SH-SY5Y (cell line): Measurements from ENCODE around the gene CCSER1.

ENCODE experiments used
- GATA2 ChIP-seq: IDR thresholded peaks from 2 replicates; pipeline ENCODE4 v1.6.1; 2011; ENCODE audit warnings: mild to moderate bottlenecking, low read depth, low read length
- GATA3 ChIP-seq: IDR thresholded peaks from 2 replicates; pipeline ENCODE4 v1.6.1; 2011; ENCODE audit warnings: low read depth, mild to moderate bottlenecking, low read length, moderate library complexity

DNA sequence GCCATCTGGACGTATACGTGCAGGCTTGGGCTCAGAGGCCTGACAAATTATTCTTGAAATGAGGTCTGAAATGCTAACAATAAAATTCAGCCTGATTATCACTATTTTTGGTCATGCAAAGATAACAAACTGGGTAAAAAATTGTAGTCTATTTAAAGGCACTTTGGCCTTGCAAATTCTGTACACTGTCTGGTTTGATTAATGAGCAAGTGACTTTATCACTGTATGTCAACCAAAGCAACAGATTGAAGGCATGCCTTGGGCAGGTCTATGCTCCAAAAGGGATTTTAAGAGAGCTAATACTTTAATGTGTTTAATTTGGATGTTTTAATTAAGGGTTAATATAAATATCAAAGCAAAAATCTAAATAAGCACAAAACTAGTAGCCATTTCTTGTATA lies 1141.7 kb downstream of the CCSER1 start:
- TF ChIP-seq GATA2 (no peak), GATA3 (no peak)
